ENCODE results near the gene BCAS3. TPM values are rescaled to one million over a fixed set of nuclear protein-coding genes. Genes with fewer than 3 reads are reported as not detected.

Gene BCAS3
- polyA plus RNA-seq, 3 donors, result 10.3 to 19.1 (median 14.7) TPM

GRCh38 chr17:60675997-60676396 lies 1.7 kb upstream of the BCAS3 start:
- intact Hi-C loops (cut with micrococcal nuclease), result loop anchor here in 1 of 2 donors (10.0 kb wide), 1 partner anchor 1249 kb away; the partner anchor contains the start of gene INTS2
- WGBS (ENCODE audit: insufficient coverage), result 100% methylated on average over 4 of the region's 6 CpGs
- Histone ChIP-seq H3K4me1 (ENCODE audit: control insufficient read depth in 1 of 2, insufficient read depth in 2 of 2, low read length in 2 of 2) (peaks cover 10 to 16% of the 10 kb centered on the region in 2 donors), H3K36me3 (replicated peaks in 1 of 2; ENCODE audit: control insufficient read depth in 1 of 2, insufficient read depth in 2 of 2, low read length in 2 of 2) (peaks cover 3 to 8% of the 10 kb centered on the region in 2 donors), H3K4me2 (replicated peaks; ENCODE audit: extremely low read depth, low read length, poor library complexity, severe bottlenecking) (no peak overlapping the region), H3K27ac (ENCODE audit: low read depth in 1 of 2, low read length in 2 of 2) (no peak overlapping the region), H3K9ac (ENCODE audit: insufficient read depth, low read length, poor library complexity, severe bottlenecking) (no peak overlapping the region), H3K79me2 (ENCODE audit: insufficient read depth, low read length) (no peaks in the 10 kb centered on the region), H4K20me1 (ENCODE audit: insufficient read depth, low read length) (no peaks in the 10 kb centered on the region), H3K9me3 (replicated peaks in 1 of 2; ENCODE audit: control insufficient read depth in 1 of 2, insufficient read depth in 1 of 2, low read length in 2 of 2) (peaks cover 4% of the 10 kb centered on the region in 2 donors), H3K27me3 (ENCODE audit: control insufficient read depth in 2 of 2, insufficient read depth in 2 of 2, low read length in 2 of 2) (no peaks in the 10 kb centered on the region), H3K4me3 (replicated peaks in 1 of 3; ENCODE audit: low read depth in 2 of 3, low read length in 3 of 3) (no peak overlapping the region), H2AFZ (ENCODE audit: insufficient read depth, low read depth, low read length, poor library complexity, severe bottlenecking) (no peak overlapping the region)
- peaks cover 2 to 5% of the 10 kb centered on the region in 2 donors for H3K36me3 Mint-ChIP-seq
- no peak overlapping the region for H3K27ac Mint-ChIP-seq
- peaks cover 15% of the 10 kb centered on the region for H3K4me1 Mint-ChIP-seq
- DNase-seq, result no peak
- no peak for TF ChIP-seq CTCF (IDR thresholded peaks at IDR 0.05)
- peaks cover 0 to 9% (median 7%) of the 10 kb centered on the region in 7 donors for H3K9me3 Mint-ChIP-seq
- H3K27me3 Mint-ChIP-seq (ENCODE audit: low read depth in 3 of 3), result peaks cover 0 to 4% (median 3%) of the 10 kb centered on the region in 3 donors
- H3K4me3 Mint-ChIP-seq, result no peak overlapping the region

GRCh38 chr17:60676758-60677307 lies 818 bp upstream of the BCAS3 start:
- no peak for TF ChIP-seq CTCF (IDR thresholded peaks at IDR 0.05)
- Mint-ChIP-seq H3K36me3 (peaks cover 2 to 8% of the 10 kb centered on the region in 2 donors), H3K27ac (peak overlapping the region; percentile 95 to 99 (median 97)), H3K4me1 (peaks cover 15% of the 10 kb centered on the region), H3K27me3 (ENCODE audit: low read depth in 3 of 3) (peaks cover 0 to 4% (median 3%) of the 10 kb centered on the region in 3 donors), H3K9me3 (peaks cover 0 to 9% (median 7%) of the 10 kb centered on the region in 7 donors), H3K4me3 (peak overlapping the region; percentile 98)
- Histone ChIP-seq H4K20me1 (ENCODE audit: insufficient read depth, low read length) (no peaks in the 10 kb centered on the region), H3K27me3 (ENCODE audit: control insufficient read depth in 2 of 2, insufficient read depth in 2 of 2, low read length in 2 of 2) (no peaks in the 10 kb centered on the region), H3K79me2 (ENCODE audit: insufficient read depth, low read length) (no peaks in the 10 kb centered on the region), H3K36me3 (replicated peaks in 1 of 2; ENCODE audit: control insufficient read depth in 1 of 2, insufficient read depth in 2 of 2, low read length in 2 of 2) (peaks cover 3 to 9% of the 10 kb centered on the region in 2 donors), H3K4me1 (ENCODE audit: control insufficient read depth in 1 of 2, insufficient read depth in 2 of 2, low read length in 2 of 2) (peaks cover 10 to 16% of the 10 kb centered on the region in 2 donors), H3K27ac (ENCODE audit: low read depth in 1 of 2, low read length in 2 of 2) (peak overlapping the region; percentile 37 to 86), H3K9ac (ENCODE audit: insufficient read depth, low read length, poor library complexity, severe bottlenecking) (peak overlapping the region; percentile 88), H3K9me3 (replicated peaks in 1 of 2; ENCODE audit: control insufficient read depth in 1 of 2, insufficient read depth in 1 of 2, low read length in 2 of 2) (peaks cover 4% of the 10 kb centered on the region in 2 donors), H2AFZ (ENCODE audit: insufficient read depth, low read depth, low read length, poor library complexity, severe bottlenecking) (peak overlapping the region; percentile 100), H3K4me3 (replicated peaks in 1 of 3; ENCODE audit: low read depth in 2 of 3, low read length in 3 of 3) (peak overlapping the region; percentile 75 to 92 (median 79)), H3K4me2 (replicated peaks; ENCODE audit: extremely low read depth, low read length, poor library complexity, severe bottlenecking) (peak overlapping the region; percentile 92)
- DNase-seq, result peak in 1 of 3 donors; percentile 2
- WGBS (ENCODE audit: insufficient coverage), result no CpG with 5 or more reads among the region's 17 CpGs
- intact Hi-C loops (cut with micrococcal nuclease), result loop anchor here in 1 of 2 donors (10.0 kb wide), 1 partner anchor 1248 kb away; the partner anchor contains the start of gene INTS2

Data from CD14-positive monocyte (primary cell).